HG03521 (cell line): Measurements from ENCODE around the gene GTPBP8.
A peak's percentile ranks its signal among the peaks of the same experiment; 100 is the strongest.
"Not testable (repeated sequence)": the region's sequence is repeated elsewhere in the genome, so short reads cannot be mapped to it uniquely, and the experiment has no call there.

Experiments
- ATAC-seq: cut with Tn5 transposase; IDR thresholded peaks from one replicate; pipeline ENCODE4 v1.9.1; 2021; ENCODE audit warnings: mild to moderate bottlenecking, moderate library complexity; ENCODE audit not compliant: unreplicated experiment

GTPBP8 gene

DNA sequence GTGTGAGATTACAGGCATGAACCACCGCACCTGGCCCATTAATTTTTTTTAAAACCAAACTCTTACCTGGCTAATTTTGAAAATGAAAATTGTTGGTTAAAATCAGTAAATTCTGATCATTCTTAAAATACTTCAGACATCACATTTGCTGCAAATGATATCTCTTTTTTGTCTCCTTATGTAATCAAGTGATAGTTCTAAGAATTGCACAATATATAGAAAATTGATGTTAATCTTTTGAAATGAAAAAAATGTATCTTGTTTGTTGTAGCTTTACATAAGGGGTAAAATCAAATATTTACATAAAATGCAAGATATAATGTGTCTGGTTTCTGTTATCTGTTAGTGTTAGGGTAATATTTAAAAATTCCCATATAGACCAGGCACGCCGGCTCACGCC lies 5.0 kb downstream of the GTPBP8 start:
- ATAC-seq, result no peak

DNA sequence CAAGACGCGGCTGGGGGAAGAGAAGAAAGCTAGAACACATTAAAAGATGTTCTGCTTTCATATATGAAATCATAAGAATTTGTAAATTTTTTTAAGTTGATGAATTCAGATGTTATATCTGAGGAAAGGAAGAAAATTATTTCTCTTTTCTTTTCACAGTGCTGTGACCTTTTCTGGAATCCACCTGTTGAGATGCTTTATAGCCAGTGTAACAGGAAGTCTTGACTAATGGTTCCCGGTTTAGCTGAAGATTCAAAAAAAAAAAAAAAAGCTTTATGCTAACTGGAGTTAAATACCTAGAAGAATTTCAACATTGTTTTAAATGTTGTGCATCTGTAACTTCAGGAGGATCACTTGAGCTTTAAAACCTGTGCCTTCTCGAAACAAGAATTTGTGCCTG lies 9.9 kb downstream of the GTPBP8 start:
- ATAC-seq, result no peak

DNA sequence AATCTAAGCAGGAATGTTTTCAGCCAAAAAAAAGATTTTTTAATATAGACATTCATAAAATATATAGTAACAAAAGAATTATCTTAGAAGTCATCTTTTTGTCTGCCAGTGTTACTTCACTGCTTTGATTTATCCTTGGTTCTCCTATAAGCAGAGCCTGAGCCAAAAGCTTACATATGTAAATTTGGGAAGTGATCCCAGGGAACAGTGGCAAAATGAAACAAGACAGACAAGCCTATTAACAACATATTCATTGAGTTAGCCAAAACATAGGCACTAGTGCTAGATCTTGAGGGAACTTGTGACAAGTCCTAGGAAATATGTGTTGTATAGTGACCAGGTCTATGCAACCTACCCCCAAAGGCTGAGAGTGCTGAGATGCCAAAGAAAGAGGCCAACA lies 11.3 kb downstream of the GTPBP8 start:
- ATAC-seq, result no peak

DNA sequence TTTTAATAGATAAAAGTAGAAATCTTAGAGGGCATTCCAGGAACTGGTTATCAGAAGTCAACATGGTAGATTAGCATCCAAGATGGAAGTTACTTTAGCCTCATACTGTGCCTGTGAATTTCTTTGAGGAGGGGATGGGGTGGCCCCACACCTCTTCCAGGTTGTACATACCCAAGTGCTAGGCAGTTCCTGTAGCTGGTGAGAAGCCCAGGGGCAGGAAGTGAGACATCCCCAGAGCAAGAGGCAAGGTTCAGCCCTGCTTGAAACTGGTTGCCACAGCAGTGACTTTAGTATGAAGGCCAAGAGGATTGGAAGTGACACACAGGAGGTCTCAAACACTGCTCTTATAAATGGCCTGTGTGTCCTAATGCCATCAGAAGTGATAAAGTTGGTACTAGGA lies 11.9 kb downstream of the GTPBP8 start:
- ATAC-seq, result no peak

DNA sequence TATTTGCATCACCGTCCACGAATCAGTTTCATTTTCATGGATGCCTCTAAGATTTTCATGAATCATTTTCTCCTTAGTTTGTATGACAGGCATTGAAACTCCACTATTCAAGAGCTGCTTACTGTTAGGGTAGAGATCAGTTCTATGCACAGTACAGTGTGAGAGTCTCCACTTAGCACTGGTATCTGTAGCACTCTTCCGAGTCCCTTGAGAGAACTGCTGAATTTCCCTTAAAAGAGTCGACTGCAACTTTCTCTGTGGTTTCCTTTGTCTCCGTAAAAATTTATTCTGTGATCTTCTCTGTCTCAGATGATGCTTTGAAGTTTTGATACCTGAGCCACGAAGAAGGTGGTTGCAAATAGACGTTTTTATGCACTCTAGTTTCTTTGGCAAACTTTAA lies 14.8 kb downstream of the GTPBP8 start:
- no peak for ATAC-seq

DNA sequence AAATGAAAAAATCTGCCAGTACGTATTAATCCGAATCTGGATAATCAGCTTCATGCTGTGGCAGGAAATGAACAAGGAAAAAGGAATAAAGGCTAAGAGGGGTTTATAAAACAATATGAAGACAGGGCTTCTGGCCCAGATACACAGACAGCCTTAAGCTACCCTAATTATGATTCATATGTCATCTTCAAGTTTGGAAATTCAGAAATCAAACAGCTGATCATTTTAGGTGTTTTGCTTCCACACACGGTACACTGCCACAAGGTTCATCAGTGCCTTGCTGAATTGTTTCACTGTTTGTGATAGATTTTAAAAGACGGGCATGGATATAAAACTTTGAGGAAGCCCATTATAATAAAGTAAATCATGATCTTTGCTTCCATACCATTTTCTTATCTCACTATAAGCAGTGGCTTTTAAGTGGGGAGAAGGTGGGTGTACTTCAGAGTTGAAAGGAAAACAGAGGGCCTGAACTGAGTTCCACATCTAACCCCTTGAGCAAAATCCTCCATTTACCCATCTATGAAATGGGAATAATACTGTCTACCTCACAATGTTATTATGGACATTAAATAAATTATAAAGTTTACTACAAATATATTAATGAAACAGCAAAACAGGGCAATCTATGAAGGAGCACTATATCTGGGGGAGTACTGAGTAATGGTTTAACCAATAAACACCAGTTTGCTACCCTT lies 15.7 kb downstream of the GTPBP8 start:
- ATAC-seq, result no peak

DNA sequence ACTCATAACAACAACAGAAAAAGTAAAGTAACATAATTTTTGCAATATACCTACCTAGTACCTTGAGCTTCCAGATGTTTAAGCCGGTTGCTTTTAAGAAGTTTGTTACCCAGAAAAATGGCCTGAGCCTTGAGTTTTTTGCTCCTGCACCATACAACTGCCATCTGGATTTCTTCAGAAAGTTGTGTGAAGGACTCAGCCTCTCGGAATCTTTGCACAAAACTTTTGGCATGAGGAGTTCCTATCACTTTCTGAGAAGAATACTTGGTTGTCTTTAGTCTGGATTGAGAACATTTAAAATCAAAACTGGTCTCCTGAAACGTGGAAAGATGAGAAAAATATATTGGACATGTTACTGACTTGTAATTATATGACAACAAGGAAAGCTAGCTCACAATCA lies 17.3 kb downstream of the GTPBP8 start:
- ATAC-seq, result no peak

DNA sequence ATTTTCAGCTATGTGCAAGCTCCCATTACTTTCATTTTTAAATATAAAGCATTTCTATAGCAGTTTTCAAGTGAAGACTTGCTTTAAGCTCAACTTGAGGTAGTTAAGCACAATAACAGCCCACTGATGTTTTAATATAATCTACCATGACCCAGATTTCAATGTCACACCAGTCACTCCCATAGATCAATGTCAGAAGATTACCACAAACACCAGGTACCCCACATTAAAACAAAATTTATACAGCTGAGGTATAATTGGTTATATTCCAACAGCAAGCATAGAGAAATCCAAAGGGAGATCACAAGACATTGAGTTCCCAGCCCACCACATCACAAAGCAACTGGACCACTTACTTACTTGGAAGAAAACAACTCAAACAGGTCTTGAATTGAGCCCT lies 22.8 kb downstream of the GTPBP8 start:
- no peak for ATAC-seq

DNA sequence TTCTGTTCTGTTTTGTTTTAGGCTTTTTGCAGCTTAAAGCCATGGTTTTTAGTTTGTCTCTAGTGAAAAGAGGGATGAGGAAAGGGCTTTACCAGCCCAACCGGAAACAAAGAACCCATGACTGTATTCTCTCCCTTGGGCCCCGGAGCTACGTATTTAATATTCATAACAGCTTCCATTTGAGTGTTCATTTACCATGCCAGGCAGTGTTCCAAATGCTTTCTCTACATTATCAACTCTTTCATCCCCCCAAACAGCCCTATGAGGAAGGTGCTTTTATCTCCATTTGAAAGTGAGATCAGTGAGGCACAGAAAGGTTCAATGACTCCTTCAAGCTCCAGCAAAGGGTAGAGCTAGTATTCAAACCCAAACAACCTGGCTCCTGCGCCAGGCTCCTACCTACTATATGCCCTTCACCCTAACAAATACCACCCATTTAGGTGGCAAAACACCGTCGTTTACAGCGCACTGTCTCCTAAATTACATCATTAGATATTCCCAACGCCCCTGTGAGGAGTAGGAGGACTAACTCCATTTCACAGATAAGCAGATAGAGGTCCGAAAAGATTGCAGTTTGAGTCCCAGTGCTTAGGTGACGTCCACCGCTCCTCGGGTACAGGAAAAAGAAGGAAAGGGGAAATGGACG lies 27.9 kb downstream of the GTPBP8 start:
- peak; percentile 2 for ATAC-seq

DNA sequence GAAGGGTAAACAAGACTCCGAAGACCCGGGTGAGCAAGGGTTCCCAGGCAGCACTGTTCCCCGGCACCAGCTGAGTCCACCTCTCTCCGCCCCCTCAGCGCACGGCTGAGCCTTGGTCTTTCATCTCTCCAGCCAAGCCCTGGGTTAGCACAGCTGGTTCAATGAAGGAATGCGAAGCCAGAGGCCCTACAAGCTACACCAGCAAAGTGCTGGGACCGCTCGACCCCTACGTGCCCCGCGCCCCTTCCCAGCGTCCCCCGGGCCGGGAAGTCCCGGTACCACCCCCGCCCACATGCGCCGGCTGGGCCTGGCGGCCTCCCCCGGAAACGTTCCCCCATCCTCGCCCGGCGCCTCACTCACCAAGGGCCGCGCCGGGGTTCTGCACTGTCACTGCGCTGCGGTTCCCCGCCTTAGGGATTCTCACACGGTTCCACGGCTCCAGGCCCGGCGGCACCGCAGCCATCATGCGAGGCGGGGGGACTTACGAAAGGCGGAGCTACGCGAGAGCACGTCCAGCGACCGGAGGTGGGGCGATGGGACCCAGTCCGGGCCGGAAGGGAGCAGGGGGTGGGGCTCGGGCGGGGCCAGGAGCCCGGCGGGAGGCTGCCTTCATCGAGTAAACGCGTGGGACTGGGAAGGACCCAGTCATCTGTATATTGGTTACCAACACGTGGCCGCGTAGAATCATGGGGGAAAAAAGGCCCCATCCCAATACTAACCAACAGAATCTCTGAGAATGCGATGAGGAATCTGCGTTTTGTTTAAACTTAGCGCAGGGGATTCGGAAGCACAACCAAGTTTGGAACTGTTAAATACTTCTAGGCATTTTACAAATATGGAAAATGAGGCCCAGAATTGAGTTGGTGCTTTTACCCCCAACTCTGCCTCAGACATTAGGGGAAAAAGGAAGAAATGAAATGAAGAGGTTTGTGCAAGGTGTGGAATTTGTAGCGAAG lies 28.7 kb downstream of the GTPBP8 start:
- peak; percentile 87 for ATAC-seq

DNA sequence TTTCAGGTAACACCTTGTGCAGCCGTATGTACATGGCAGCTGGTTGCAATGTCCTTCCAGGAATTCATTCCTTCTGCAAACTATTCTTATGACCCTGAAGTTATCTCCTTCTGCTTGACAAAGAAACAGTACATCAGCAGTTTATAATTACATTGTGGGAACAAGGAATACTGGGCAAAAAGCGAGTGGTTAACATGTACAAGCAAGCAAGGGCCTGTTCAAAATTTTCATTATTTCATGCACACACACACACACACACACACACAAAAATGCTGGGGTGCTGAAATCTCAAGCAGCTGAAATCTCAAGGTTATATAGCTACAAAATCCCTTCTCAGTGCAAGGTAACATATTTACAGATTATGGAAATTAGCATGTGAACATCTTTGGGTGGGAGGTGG lies 30.7 kb downstream of the GTPBP8 start:
- ATAC-seq, result no peak

DNA sequence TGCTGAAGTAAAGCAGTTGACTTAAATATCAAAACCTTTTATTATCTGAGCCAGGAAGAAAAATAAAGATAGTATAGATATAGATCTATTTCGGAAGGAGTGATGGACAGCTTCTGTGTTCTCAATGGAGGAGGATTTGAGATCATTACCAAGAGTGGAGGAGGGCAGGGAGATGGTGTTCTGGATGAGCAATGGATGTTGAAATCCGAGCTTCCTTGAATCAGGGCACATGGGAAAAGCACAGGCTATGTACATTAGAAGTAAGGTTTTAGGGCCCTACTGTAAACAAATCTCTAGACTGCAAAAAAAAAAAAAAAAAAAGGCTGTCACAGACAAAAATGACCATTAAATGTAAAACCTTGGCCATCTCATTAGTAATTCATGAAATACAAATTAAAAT lies 43.2 kb downstream of the GTPBP8 start:
- no peak for ATAC-seq

DNA sequence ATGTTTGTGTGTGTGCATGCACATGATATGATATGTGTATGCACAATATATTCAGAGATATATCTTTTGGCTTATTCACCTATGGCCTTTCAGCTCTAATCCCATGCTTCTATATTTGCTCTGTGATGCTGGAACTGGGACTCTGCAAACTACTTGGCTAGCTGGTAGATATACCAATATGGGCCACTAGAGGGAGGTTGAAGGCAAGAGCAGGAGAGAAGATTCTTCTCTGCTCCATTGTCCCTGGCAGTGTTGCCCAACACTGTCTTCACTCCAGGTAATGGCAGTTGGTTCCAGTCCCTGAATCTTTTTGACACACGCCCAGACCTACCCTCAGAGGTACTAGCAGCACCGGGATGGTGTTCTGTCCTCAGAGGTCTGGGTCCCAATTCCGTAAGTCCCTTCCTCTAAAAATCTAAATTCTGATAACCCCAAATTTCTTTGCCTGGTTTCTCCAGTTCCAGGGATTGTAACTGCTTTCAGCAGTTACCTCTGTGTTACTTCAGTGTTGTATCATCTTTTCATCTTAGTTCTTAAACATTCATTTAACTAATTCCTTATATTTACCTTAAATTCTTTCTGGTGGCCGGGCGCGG lies 44.7 kb downstream of the GTPBP8 start:
- ATAC-seq, result peak; percentile 78

DNA sequence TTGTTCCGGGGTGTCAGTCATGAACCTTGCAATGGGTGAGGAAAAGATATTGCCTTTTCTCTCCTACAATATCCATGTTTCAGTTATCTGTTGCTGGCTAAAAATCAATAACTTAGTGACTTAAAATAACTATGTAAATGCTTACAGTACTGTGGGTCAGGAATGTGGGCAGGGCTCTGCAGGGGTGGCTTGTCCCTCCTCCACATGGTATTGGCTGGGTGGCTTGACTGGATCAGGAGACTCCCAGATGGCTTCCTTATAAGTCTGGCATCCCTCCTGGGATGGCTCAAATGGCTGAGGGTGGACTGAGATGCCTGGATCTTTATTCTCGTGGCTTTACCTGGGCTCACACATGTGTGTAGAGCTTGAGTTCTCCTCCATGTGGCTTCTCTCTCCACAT lies 47.5 kb downstream of the GTPBP8 start:
- ATAC-seq, result no peak

DNA sequence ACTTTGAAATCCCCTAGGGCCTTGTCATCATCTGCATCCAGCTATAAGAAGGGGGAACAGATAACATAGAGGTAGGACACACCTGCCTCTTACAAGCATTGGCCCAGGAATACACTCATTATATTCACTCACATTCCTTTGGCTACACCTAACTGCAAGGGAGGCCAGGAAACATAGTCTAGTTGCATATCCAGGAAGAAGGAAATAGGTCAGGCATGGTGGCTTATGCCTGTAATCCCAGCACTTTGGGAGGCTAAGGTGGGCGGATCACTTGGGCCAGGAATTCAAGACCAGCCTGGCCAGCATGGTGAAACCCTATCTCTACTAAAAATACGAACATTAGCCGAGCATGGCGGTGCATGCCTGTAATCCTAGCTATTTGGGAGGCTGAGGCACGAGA lies 48.8 kb downstream of the GTPBP8 start:
- no peak for ATAC-seq

DNA sequence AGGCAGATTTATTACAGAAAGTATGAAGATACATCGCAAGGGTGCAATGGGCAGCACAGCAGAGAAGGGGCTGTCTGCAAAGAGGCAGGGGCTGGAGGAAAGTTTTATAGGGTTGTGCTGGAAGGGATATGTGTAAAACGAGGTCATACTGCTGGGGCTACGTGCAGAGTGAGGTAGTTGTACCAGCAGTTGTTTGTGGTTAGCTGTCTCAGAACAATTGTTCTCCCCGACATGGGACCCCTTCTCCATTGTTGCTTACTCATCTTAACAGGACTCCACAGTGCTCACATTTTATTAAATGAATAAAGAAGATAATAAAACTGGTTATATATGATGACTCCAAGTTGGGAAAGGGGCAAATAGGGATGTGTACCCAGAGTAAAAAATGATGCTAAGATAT lies 49.4 kb downstream of the GTPBP8 start:
- no peak for ATAC-seq

DNA sequence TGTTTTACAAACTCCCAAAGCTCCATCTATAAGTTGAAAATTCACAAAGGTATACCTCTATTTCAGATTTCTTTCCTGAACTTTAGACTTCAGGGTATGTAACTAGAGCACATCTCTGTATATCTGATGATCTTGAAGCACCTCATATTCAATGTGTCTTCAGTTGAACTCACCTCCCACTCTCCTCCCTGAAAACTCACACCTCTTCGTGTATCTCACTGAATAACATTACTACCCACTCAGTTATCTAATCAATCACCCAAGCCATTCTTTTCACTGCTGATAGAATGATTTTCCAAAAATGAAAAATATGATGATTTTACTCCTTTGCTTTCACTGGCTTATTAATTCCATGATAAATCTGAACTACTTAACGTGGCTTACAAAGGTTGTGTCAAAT lies 52.9 kb downstream of the GTPBP8 start:
- ATAC-seq, result no peak

DNA sequence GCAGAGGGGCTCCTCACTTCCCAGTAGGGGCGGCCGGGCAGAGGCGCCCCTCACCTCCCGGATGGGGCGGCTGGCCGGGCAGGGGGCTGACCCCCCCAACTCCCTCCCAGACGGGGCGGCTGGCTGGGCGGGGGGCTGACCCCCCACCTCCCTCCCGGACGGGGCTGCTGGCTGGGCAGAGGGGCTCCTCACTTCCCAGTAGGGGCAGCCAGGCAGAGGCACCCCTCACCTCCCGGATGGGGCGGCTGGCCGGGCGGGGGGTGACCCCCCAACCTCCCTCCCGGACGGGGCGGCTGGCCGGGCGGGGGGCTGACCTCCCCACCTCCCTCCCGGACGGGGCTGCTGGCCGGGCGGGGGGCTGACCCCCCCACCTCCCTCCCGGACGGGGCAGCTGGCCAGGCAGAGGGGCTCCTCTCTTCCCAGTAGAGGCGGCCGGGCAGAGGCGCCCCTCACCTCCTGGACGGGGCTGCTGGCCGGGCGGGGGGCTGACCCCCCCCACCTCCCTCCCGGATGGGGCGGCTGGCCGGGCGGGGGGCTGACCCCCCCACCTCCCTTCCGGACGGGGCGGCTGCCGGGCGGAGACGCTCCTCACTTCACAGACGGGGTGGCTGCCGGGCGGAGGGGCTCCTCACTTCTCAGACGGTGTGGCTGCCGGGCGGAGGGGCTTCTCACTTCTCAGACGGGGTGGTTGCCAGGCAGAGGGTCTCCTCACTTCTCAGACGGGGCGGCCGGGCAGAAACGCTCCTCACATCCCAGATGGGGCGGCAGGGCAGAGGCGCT lies 55.6 kb downstream of the GTPBP8 start:
- ATAC-seq, result not testable (repeated sequence)

DNA sequence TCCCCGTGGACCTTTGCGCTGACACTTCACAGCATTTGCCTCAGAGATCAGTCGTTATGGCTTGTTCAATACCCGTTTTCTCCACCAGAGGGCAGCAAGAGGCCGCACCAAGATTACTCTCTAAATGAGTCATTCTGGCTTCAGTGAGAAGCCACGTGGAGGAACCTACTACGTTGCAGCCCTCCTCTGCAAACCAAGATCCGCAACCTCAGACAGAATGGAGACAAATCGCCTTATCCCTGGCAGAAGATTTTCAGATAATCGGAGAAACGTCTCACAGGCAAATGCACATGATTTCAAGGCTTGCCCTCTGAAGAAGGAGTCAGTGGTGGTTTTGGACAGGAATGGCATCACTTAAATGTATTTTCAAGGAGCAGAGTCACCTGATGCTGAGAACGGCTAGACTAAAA lies 60.5 kb downstream of the GTPBP8 start:
- peak; percentile 93 for ATAC-seq
